ENCODE results near the gene TTC23.

The TTC23 gene

DNA sequence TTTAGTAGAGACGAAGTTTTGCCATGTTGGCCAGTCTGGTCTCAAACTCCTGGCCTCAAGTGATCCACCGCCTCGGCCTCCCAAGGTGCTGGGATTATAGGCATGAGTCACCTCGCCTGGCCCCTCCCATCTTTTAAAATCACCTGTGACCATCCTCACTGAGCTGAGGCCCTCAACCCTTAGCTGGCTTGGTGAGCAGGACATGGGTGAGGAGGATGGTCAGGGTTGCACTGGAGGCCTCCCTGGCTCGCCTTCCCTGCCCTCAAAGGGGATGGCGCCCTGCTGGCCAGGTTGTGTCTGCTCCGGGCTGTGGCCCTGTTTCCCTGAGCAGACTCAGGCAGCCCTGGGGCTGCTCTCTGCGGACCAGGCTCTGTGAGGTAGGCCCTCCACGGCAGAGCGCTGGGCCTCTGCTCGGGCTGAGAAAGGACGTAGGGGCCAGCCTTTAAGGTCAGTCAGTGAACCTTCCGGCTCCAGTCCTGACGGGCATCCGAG is 110.8 kb downstream of the TTC23 start:
- TF ChIP-seq, protein P1, sequence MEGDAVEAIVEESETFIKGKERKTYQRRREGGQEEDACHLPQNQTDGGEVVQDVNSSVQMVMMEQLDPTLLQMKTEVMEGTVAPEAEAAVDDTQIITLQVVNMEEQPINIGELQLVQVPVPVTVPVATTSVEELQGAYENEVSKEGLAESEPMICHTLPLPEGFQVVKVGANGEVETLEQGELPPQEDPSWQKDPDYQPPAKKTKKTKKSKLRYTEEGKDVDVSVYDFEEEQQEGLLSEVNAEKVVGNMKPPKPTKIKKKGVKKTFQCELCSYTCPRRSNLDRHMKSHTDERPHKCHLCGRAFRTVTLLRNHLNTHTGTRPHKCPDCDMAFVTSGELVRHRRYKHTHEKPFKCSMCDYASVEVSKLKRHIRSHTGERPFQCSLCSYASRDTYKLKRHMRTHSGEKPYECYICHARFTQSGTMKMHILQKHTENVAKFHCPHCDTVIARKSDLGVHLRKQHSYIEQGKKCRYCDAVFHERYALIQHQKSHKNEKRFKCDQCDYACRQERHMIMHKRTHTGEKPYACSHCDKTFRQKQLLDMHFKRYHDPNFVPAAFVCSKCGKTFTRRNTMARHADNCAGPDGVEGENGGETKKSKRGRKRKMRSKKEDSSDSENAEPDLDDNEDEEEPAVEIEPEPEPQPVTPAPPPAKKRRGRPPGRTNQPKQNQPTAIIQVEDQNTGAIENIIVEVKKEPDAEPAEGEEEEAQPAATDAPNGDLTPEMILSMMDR (IDR thresholded peaks at IDR 0.05), result no peak

DNA sequence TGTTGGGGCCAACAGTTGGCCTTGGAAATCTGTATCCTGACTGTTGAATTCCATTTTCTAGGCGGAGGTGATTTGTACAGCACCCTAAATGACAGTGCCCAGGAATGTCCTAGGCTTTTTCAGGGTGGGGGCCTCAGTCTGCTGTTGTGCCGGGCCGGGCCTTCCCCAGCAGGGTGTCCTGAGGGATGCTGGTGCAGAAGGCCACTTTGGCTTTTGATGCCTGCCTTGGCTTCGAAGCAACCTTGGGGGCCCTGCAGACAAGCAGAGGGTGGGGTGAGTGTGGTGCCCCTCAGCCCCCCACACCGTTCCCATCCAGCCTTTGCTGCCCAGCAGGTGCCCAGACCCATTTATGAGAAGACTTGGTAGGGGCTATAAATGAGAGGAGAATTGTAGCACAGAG is 111.5 kb downstream of the TTC23 start:
- TF ChIP-seq, protein P1 (IDR thresholded peaks at IDR 0.05), result no peak

DNA sequence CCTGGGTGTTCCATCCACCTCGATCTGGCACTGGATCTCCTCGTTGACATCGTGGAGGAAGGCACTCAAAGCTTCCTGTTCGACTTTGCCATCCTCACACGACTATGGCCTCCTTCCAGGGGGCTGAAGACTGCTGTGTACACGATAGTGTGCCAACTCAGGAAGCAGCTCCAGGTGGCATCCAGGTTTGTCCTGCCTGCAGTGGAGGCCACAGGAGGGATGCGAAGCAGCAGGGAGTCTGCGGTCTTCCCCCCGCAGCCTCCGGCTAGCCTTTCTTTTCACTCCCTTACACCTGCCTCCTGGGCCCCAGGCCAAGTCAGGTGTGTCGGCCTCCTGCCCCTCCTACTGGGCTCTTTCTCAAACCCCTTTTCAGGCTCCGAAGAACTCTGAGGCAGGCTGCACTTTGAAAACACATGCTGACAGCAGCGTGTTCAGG is 112.3 kb downstream of the TTC23 start:
- TF ChIP-seq, protein P1 (IDR thresholded peaks at IDR 0.05), result no peak

DNA sequence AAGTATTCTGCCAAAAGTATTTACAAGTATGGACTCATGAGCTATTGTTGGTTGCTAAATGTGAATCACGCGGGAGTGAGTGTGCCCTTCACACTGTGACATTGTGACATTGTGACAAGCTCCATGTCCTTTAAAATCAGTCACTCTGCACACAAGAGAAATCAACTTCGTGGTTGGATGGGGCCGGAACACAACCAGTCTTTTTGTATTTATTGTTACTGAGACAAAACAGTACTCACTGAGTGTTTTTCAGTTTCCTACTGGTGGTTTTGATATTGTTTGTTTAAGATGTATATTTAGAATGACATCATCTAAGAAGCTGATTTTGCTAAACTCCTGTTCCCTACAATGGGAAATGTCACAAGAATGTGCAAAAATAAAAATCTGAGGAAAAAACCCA is 114.2 kb downstream of the TTC23 start:
- TF ChIP-seq, protein P1 (IDR thresholded peaks at IDR 0.05), result no peak

DNA sequence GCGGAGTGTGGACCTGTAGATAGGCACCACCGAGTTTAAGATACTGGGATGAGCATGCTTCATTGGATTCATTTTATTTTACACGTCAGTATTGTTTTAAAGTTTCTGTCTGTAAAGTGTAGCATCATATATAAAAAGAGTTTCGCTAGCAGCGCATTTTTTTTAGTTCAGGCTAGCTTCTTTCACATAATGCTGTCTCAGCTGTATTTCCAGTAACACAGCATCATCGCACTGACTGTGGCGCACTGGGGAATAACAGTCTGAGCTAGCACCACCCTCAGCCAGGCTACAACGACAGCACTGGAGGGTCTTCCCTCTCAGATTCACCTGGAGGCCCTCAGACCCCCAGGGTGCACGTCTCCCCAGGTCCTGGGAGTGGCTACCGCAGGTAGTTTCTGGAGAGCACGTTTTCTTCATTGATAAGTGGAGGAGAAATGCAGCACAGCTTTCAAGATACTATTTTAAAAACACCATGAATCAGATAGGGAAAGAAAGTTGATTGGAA is 115.0 kb downstream of the TTC23 start:
- TF ChIP-seq, protein P1 (IDR thresholded peaks at IDR 0.05), result no peak

DNA sequence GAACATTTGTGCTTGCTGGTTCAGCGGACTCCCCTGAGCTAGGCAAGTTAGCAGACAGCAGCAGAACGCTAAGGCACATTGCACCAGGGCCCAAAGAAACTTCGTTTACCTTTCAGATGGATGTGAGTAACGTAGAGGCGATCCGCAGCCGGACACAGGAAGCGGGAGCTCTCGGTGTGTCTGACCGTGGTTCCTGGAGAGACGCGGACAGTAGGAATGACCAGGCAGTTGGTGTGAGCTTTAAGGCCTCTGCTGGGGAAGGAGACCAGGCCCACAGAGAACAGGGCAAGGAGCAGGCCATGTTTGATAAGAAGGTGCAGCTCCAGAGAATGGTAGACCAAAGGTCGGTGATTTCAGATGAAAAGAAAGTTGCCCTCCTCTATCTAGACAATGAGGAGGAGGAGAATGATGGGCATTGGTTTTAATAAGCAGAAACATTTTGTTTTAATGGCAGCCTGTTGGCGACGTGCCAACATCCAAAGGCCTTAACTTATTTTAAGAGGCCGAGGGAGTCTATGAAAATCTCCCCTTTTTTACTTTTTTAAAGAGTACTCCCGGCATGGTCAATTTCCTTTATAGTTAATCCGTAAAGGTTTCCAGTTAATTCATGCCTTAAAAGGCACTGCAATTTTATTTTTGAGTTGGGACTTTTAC is 116.6 kb downstream of the TTC23 start:
- TF ChIP-seq, protein P1 (IDR thresholded peaks at IDR 0.05), result no peak

DNA sequence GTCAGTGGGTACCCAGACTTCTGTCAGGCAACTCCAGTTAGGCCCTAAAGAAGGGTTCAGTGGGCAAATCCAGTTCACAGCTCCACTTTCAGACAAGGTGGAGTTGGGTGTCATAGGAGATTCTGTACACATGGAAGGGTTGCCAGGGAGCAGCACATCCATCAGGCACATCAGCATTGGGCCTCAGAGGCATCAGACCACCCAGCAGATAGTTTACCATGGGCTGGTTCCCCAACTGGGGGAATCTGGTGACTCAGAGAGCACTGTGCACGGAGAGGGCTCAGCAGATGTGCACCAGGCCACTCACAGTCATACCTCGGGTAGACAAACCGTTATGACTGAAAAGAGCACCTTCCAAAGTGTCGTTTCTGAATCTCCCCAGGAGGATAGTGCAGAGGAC is 117.3 kb downstream of the TTC23 start:
- TF ChIP-seq, protein P1 (IDR thresholded peaks at IDR 0.05), result no peak
